Stimulated activated memory B cell treated with anti-CD40 and anti-IgM and Interleukin-4, amounts not matched to agents 10 μg/mL and 1 μg/mL and 100 μg/mL, for 72 hours (primary cell): ENCODE measurements around the gene CMKLR1.
A peak's percentile ranks its signal among the peaks of the same experiment; 100 is the strongest.

Source experiments
- ATAC-seq: fragments of 150-1000 bp; cut with Tn5 transposase; 2 replicates; pipeline ENCODE4 v1.10.0; 2021
- H3K27ac Mint-ChIP-seq: one replicate; pipeline ENCODE4 v1.8.0; 2022; ENCODE audit warnings: mild to moderate bottlenecking, mixed read lengths
- H3K27me3 Mint-ChIP-seq: one replicate; pipeline ENCODE4 v1.8.0; 2022; ENCODE audit warnings: mixed read lengths
- H3K36me3 Mint-ChIP-seq: one replicate; pipeline ENCODE4 v1.8.0; 2022; ENCODE audit warnings: mixed read lengths
- H3K4me1 Mint-ChIP-seq: one replicate; pipeline ENCODE4 v1.8.0; 2022; ENCODE audit warnings: mixed read lengths
- H3K4me3 Mint-ChIP-seq: one replicate; pipeline ENCODE4 v1.8.0; 2022; ENCODE audit warnings: mild to moderate bottlenecking, moderate library complexity, mixed read lengths
- H3K9me3 Mint-ChIP-seq: one replicate; pipeline ENCODE4 v1.8.0; 2022; ENCODE audit warnings: mixed read lengths

The CMKLR1 gene

DNA sequence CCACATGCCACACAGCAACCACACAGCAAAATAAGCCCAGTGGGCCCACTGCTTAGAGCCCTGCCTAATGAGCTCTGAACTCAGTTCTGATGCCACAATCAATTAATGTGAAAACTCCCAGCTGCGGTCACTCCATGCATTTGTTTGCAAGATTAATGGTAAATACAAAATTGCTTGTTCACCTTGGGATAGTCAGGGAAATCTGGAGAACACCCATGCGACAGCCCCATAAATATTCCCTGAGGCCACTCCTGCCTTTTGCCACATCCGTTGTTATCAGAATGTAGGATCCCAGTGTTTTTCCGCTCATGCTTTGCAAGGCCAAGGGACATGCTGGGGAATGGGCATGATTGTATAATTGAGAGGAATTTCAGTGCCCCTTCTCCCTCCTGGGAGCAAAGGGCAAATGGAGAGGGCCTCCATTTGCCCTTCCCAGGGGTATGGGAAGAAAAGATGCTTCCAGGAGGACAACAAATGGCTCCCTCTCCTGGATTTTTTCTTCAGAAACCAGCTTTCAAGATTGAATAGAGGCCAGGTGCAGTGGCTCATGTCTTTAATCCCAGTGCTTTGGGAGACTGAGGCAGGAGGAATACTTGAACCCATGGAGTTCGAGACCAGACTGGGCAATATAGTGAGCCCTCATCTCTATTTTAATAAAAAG is 30.8 kb upstream of the CMKLR1 start:
- Mint-ChIP-seq H3K9me3 (peaks cover 18% of the 10 kb centered on the region), H3K27me3 (peaks cover 14% of the 10 kb centered on the region), H3K4me3 (no peak overlapping the region), H3K27ac (no peak overlapping the region), H3K36me3 (no peaks in the 10 kb centered on the region), H3K4me1 (no peaks in the 10 kb centered on the region)
- no peak for ATAC-seq

DNA sequence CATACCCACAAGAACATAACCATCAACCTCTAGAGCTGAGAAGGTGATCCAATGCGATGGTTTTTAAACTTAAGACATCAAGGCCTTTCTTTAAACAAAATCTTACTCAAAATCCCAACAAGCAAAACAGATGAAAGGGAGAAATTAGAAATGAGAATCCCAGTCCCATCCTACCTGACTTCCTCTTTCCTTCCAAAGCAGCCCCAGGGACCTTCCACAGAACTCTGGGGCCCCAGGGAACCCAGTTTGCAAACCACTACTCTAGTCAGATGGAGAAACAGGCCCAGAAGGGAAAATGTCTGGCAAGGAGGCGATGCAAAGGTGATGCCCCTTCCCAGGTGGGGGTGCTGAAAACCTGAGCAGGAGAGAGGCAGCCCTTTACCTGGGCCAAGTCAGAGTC is 29.0 kb upstream of the CMKLR1 start:
- H3K4me3 Mint-ChIP-seq = no peak overlapping the region
- no peaks in the 10 kb centered on the region for H3K36me3 Mint-ChIP-seq
- H3K9me3 Mint-ChIP-seq = peaks cover 15% of the 10 kb centered on the region
- H3K27me3 Mint-ChIP-seq = peaks cover 21% of the 10 kb centered on the region
- no peak for ATAC-seq
- no peaks in the 10 kb centered on the region for H3K4me1 Mint-ChIP-seq
- H3K27ac Mint-ChIP-seq = no peak overlapping the region

DNA sequence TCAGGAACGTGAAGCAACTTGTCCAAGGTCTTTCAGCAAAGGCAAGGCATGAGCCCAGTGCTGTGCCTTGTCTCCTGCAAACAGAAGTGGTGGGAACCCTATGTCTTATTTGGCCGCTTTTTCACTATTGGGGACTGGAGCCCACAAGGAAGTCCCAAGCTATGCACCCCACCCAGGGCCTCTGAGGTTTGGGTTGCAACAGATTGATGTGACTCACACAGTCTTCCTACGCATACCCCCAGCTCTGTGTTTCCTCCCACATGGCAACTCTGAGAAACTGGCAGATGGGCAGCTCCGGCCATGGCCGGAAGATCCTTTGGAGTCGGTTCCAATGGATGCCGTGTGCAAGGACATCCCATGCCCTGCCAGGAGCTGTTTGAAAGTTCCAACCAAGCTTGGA is 28.3 kb upstream of the CMKLR1 start:
- Mint-ChIP-seq H3K4me1 (no peaks in the 10 kb centered on the region), H3K36me3 (no peaks in the 10 kb centered on the region), H3K9me3 (peaks cover 12% of the 10 kb centered on the region), H3K27ac (no peak overlapping the region), H3K27me3 (peaks cover 24% of the 10 kb centered on the region), H3K4me3 (no peak overlapping the region)
- ATAC-seq = no peak

DNA sequence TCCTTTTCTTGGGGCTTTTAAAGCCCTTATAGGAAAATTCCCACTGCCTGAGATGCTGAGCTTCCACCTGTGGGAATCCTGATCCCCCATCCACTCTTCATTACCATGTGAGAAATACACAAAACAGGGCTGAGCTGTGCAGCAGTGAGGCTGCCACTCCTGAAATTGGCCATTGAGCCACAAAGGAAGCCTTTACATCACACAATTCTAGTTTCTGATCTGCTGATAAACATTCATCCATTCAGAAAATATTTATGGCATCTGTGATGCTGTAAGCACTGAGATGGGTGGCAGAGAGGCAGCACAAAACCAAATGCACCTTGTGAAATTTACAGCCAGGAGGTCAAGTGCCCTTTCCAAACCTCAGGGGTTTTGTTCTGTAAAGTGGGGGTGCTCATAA is 26.2 kb upstream of the CMKLR1 start:
- Mint-ChIP-seq H3K9me3 (peaks cover 9% of the 10 kb centered on the region), H3K36me3 (no peaks in the 10 kb centered on the region), H3K27me3 (peaks cover 11% of the 10 kb centered on the region), H3K27ac (no peak overlapping the region), H3K4me3 (no peak overlapping the region), H3K4me1 (peaks cover 6% of the 10 kb centered on the region)
- ATAC-seq = no peak

DNA sequence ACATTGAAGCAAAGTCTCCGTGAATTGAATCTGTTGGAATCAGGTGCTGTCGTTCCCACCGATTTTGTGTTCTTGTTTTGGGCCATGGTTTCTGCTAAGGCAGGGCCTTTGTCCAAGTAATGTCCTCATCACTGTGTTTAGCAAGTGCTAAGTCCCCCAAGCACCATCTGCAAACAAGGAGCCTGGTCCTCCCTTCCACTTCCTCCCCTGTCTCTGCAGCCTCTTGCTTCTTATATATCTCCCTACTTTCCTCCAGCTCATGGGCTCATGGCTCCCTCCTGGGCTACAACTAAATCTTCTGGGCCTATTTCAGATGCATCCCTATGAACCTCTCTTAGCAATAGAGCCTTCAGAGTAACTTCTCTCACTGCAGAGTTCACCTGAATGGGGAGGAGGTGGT is 25.8 kb upstream of the CMKLR1 start:
- H3K27me3 Mint-ChIP-seq = peaks cover 11% of the 10 kb centered on the region
- H3K4me1 Mint-ChIP-seq = peaks cover 8% of the 10 kb centered on the region
- no peak overlapping the region for H3K27ac Mint-ChIP-seq
- no peak for ATAC-seq
- no peak overlapping the region for H3K4me3 Mint-ChIP-seq
- H3K36me3 Mint-ChIP-seq = no peaks in the 10 kb centered on the region
- H3K9me3 Mint-ChIP-seq = peaks cover 9% of the 10 kb centered on the region

DNA sequence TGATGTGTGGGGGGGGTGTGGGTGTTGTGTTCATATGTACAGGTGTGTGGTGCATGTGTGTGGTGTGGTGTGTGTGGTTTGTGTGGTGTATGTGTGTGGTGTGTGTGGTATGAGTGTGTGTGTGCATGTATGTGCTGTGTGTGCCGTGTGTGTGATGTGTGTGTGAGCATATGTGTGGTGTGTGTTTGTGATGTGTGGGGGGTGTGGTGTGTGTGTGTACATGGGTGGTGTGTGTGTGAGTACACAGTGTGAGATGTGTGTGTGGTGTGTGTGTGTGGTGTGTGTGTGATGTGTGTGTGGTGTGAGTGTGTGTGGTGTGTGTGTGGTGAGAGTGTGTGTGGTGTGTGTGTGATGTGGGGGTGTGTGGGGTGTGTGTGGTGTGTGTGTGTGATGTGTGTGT is 24.5 kb upstream of the CMKLR1 start:
- H3K4me3 Mint-ChIP-seq = no peak overlapping the region
- ATAC-seq = no peak
- H3K27me3 Mint-ChIP-seq = peaks cover 15% of the 10 kb centered on the region
- peaks cover 8% of the 10 kb centered on the region for H3K4me1 Mint-ChIP-seq
- H3K9me3 Mint-ChIP-seq = peaks cover 9% of the 10 kb centered on the region
- H3K36me3 Mint-ChIP-seq = no peaks in the 10 kb centered on the region
- no peak overlapping the region for H3K27ac Mint-ChIP-seq

DNA sequence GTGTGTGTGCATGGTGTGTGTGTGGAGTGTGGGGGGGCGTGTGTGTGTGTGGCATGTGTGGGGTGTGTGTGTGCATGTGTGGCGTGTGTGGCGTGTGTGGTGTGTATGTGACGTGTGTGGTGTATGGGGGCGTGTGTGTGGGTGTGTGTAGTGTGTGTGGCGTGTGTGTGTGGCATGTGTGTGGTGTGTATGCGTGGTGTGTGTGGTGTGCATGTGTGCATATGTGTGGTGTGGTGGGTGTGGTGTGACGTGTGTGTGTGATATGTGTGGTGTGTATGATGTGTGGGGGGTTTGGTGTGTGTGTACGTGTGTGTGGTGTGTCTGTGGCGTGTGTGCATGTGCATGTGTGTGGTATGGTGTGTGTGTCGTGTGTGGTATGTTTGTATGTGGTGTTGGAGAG is 24.1 kb upstream of the CMKLR1 start:
- no peak overlapping the region for H3K27ac Mint-ChIP-seq
- no peak for ATAC-seq
- H3K4me1 Mint-ChIP-seq = peaks cover 8% of the 10 kb centered on the region

DNA sequence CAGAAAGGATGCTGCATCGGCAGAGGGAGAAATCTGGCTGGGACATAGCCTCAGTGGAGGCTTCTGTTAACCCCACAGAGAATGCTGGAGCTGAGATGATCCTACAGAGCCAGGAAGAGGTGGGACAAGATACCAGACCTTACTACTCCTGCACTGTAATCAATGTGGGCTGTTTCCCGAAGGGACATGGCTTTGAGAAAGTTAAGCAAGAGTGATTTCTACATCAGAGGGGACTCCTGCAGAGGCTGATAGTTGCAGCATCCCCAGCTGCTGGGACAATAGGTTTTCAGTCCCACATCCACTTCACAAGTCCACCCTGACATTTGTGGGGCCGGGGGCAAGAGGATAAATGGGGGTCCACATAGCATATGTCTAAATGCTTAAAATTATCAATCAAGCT is 22.5 kb upstream of the CMKLR1 start:
- ATAC-seq = no peak
- H3K4me1 Mint-ChIP-seq = peaks cover 8% of the 10 kb centered on the region
- H3K27ac Mint-ChIP-seq = no peak overlapping the region
- no peaks in the 10 kb centered on the region for H3K36me3 Mint-ChIP-seq
- peaks cover 9% of the 10 kb centered on the region for H3K9me3 Mint-ChIP-seq
- H3K27me3 Mint-ChIP-seq = peaks cover 32% of the 10 kb centered on the region
- no peak overlapping the region for H3K4me3 Mint-ChIP-seq

More for the DNA sequence above, 24.1 kb upstream of the CMKLR1 start:
- Mint-ChIP-seq H3K36me3 (no peaks in the 10 kb centered on the region), H3K27me3 (peaks cover 19% of the 10 kb centered on the region), H3K4me3 (no peak overlapping the region), H3K9me3 (peaks cover 9% of the 10 kb centered on the region)

DNA sequence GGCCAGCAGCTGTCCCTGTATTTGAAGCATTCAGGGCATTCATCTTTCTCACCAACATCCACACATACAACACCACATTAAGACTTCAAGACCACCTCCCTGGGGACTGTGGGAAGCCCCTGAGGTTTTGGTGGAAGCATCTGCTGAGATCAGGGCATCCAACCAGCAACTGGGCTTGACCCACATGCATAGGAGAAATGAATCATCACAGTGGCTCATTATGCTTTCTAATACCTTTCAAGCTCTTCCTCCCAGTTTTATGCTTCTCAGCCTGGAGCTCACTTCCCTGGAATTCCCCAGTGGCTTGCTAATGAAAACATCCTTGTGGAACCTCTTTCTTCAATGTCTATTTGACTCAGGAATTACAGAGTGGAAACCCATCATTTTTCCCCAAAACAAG is 21.4 kb upstream of the CMKLR1 start:
- Mint-ChIP-seq H3K27me3 (peaks cover 32% of the 10 kb centered on the region), H3K36me3 (no peaks in the 10 kb centered on the region), H3K27ac (no peak overlapping the region), H3K4me1 (peaks cover 8% of the 10 kb centered on the region), H3K9me3 (peaks cover 9% of the 10 kb centered on the region), H3K4me3 (no peak overlapping the region)
- ATAC-seq = peak; percentile 84

DNA sequence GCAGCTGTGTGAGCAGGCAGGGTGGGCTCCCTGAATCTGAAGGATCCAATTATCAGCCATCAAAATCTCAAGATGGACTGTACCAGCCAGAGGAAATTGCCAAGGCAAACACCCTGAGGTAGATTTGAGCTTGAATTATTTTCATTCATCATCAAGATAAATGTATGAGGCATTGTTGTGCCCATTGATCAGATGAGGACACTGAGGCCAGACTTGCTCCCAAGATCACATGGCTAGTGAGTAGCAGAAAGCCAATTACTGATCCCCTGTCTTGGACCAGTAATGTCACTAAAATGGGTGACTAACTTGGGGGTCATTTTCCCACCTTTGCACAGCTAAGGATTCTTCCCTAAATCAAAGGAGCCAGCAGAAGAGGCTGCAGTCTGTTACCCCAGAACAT is 20.9 kb upstream of the CMKLR1 start:
- Mint-ChIP-seq H3K27me3 (peaks cover 32% of the 10 kb centered on the region), H3K27ac (no peak overlapping the region), H3K9me3 (peaks cover 9% of the 10 kb centered on the region), H3K4me3 (no peak overlapping the region), H3K4me1 (peaks cover 8% of the 10 kb centered on the region), H3K36me3 (no peaks in the 10 kb centered on the region)
- no peak for ATAC-seq

DNA sequence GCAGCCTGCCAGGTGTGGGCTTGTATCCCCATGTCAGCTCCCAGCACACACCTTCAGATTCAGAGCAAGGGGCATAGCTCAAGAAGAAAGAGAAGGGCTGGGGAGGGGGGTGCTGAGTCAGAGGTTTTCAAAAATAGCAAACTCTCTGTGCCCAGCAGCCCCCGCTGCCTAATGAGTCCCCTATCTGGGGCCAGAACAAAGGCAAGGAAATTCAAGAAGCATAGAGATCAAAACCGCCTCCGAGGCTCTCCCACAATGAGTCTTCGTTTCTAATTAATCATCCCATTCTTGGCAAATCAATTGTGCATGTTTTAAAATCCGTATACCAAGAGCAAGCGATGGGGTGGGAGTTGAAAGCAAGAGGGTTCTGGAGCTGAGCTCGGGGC is 19.5 kb upstream of the CMKLR1 start:
- H3K4me3 Mint-ChIP-seq = no peak overlapping the region
- no peaks in the 10 kb centered on the region for H3K36me3 Mint-ChIP-seq
- H3K27ac Mint-ChIP-seq = no peak overlapping the region
- peaks cover 7% of the 10 kb centered on the region for H3K9me3 Mint-ChIP-seq
- H3K27me3 Mint-ChIP-seq = peaks cover 31% of the 10 kb centered on the region
- ATAC-seq = no peak
- H3K4me1 Mint-ChIP-seq = peaks cover 8% of the 10 kb centered on the region

DNA sequence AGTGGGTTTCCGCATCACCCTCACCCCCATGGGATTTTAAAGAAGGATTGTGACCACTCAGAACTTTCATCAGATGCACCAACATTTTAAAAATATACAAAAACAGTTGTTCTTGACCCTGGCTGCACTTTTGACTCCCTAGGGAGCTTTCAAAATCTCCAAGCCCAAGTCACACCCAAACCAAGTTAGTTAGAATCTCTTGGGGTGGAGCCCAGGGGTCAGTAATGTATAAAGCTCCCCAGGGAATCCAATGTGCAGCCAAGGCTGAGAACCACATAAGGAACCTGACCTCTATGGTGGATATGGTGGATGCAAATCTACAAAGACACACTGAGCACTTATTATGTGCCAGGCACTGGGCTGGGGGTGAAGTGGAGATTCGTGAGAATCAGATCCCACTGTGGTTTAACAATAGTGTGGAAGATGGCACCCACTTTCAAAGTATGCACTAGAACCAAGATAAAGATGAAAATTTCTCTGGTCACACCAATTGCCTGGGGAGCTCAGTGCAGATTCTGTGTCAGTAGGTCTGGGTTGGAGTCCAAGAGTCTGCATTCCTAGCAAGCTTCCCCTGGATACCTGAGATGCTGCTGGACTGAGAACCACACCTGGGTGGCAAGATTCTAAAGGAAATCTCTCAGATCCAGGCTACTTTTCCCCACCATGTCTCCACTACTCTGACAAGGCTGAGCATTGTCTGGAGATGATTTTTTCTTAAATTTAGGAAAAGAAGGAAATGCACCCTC is 18.9 kb upstream of the CMKLR1 start:
- H3K9me3 Mint-ChIP-seq = peaks cover under 1% of the 10 kb centered on the region
- peaks cover 8% of the 10 kb centered on the region for H3K4me1 Mint-ChIP-seq
- no peak overlapping the region for H3K4me3 Mint-ChIP-seq

DNA sequence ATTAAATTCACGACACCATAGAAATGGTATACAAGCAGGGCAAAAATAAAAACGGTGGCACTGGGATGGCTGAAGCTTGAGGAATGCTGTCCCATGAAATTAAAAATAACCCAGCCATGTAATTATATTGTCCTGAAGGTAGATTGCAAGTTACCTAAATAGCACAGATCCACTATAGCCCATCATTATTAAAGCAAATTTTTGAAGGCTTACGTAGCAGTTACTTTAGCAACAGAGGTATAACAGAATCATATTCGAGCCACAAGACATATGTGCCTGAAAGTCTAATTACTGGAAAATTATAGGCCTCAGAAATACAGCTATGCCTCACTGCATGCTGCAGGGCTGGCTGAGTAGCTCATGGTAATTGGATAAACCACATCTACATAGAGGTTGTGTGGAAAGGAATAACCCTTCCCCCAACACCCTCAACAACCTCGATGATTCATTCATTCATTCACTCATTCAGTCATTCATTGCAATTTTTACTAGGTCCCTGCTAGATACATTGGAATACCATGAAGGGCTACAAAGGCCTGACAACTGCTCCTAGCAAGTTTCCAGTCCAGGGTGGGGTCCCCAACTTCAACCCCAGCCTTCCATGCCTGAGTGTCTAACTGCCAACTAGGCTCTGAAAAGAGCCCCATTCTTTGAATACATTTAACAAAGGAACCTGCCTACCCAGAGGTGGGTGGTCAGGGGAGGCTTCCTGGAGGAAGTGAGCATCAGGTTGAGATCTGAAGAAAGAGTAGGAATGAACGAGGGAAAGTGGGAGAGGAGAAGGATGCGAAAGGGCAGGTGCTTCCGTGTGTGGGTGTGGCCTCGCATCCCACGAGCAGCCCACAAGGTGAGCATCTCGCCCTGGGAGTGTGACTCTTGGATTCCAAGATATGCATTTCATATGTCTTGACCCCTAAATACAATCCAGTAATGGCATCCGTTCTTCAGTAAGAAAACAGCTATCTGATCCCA is 18.0 kb upstream of the CMKLR1 start:
- Mint-ChIP-seq H3K27ac (no peak overlapping the region), H3K4me3 (no peak overlapping the region), H3K27me3 (peaks cover 32% of the 10 kb centered on the region), H3K36me3 (no peaks in the 10 kb centered on the region), H3K4me1 (peaks cover 8% of the 10 kb centered on the region), H3K9me3 (no peaks in the 10 kb centered on the region)
- no peak for ATAC-seq

More for the DNA sequence above, 18.9 kb upstream of the CMKLR1 start:
- no peaks in the 10 kb centered on the region for H3K36me3 Mint-ChIP-seq
- H3K27me3 Mint-ChIP-seq = peaks cover 31% of the 10 kb centered on the region
- H3K27ac Mint-ChIP-seq = no peak overlapping the region
- ATAC-seq = no peak

DNA sequence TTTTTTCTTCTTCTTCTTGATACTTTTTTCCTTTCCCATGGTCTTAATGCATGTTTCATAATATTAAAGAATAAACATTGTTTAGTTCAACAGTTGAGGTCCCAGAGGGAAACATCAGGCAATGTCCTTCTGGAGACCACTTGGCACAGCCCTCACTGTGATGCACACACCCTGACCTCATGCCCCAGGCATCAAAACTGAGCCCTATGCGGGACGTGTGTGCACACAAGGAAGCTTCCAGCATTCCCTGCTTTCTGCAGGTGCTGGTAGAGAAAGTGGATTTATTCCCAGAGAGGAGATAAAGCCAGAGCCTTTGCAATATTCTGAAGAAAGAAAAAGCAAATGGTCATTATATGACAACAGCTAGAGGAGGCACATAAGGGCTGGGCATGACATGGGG is 16.0 kb upstream of the CMKLR1 start:
- Mint-ChIP-seq H3K4me3 (no peak overlapping the region), H3K27me3 (peaks cover 32% of the 10 kb centered on the region), H3K36me3 (no peaks in the 10 kb centered on the region), H3K9me3 (no peaks in the 10 kb centered on the region), H3K4me1 (no peaks in the 10 kb centered on the region), H3K27ac (no peak overlapping the region)
- ATAC-seq = no peak

DNA sequence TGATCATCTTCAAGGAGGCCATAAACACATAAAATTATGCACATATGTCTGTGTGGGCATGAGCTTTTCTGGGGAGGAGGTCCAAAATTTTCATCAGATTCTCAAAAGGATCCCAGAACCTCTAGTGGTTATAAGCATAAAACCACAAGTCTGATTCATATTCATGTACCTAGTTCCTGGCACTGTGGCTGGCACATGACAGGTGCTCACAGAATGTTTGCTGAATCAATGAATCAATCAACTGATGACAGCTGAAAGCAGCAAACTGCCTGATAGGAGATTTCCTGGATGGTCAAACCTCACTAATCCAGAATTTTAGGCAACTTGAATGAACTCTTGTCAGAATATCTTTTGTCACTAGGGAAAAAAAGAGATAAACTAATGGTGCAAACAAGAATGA is 13.5 kb upstream of the CMKLR1 start:
- H3K27ac Mint-ChIP-seq = no peak overlapping the region
- H3K36me3 Mint-ChIP-seq = no peaks in the 10 kb centered on the region
- H3K27me3 Mint-ChIP-seq = peaks cover 27% of the 10 kb centered on the region
- H3K4me1 Mint-ChIP-seq = no peaks in the 10 kb centered on the region
- H3K4me3 Mint-ChIP-seq = no peak overlapping the region
- H3K9me3 Mint-ChIP-seq = no peaks in the 10 kb centered on the region
- ATAC-seq = no peak
